ENCODE measurements around the gene CDH15.
A peak's percentile ranks its signal among the peaks of the same experiment; 100 is the strongest.

CDH15 gene

DNA sequence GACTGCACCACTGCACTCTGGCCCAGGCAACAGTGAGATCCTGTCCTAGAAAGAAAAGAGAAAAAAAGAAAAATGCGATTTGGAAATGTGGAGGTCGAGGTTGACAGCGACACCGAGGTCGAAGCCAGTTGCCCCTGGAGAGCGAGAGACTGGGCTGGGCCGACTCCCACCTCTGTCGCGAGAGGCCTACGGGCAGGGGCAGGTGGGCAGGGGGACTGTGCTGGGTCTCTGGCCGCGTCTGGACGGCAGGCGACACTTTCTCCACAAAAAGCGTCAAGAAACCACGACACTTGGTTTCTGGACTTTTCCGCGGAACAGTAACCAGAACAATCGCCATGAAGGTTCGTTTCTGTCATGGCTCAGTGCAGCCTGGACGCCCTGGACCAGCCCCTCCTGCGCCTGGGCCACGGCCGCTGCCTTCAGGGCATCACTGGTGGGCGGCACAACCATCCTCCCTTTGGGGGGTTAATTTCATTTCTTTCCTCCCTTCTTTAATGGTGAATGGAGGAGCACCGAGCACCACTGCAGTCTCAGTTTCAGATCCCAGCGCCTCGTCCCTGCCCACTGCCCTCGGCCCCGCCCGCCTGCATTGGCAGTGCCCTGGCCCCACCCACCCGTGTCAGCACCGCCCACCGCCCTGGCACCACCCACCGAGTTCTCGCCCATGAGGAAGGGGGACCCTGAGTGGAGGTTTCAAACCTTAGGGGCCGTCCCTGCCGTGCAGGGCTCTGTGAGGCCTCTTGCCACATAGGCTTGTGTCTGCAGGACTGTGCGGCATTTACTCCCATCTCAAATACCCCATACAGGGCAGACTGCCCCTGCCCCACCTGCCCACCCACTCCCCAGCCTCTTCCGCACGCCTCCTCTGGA, 18.5 kb upstream of the CDH15 start:
- no peak overlapping the region for H3K9ac ChIP-seq (ENCODE audit: low read depth, low read length)
- peaks cover 19% of the 10 kb centered on the region for H3K4me1 ChIP-seq (ENCODE audit: control insufficient read depth, insufficient read depth, low read length)
- H3K36me3 ChIP-seq (ENCODE audit: insufficient read depth, low read length): peaks cover 10% of the 10 kb centered on the region

DNA sequence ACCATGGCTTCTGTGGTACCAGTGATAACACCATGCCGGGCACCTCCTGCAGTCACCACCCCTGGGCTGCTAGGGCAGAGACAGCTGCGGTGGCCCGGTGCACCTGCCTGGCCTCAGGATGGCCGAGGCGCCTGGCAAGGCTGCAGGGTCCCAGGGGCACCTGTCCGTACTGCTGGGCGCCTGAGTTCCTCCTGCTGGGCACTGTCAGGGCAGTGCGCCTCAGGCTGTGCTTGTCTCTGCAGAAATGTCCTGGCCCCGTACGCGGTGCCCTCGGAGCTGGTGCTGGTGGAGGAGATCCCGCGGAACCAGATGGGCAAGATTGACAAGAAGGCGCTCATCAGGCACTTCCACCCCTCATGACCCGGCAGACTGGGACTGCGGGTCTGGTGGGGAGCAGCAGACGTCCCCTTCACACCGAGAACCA, 17.7 kb upstream of the CDH15 start:
- Histone ChIP-seq H3K9me3 (replicated peaks; ENCODE audit: low read length) (no peaks in the 10 kb centered on the region), H3K4me2 (ENCODE audit: low read length) (no peak overlapping the region), H3K4me3 (ENCODE audit: low read length) (no peak overlapping the region), H3K36me3 (ENCODE audit: insufficient read depth, low read length) (peaks cover 10% of the 10 kb centered on the region), H3K9ac (ENCODE audit: low read depth, low read length) (no peak overlapping the region), H3K27me3 (ENCODE audit: control insufficient read depth, insufficient read depth, low read length) (peaks cover 15% of the 10 kb centered on the region), H3K4me1 (ENCODE audit: control insufficient read depth, insufficient read depth, low read length) (peaks cover 19% of the 10 kb centered on the region)

More for the DNA sequence above, 18.5 kb upstream of the CDH15 start:
- no peaks in the 10 kb centered on the region for H3K9me3 ChIP-seq (replicated peaks; ENCODE audit: low read length)
- H3K4me2 ChIP-seq (ENCODE audit: low read length): no peak overlapping the region
- peaks cover 15% of the 10 kb centered on the region for H3K27me3 ChIP-seq (ENCODE audit: control insufficient read depth, insufficient read depth, low read length)
- H3K4me3 ChIP-seq (ENCODE audit: low read length): no peak overlapping the region

DNA sequence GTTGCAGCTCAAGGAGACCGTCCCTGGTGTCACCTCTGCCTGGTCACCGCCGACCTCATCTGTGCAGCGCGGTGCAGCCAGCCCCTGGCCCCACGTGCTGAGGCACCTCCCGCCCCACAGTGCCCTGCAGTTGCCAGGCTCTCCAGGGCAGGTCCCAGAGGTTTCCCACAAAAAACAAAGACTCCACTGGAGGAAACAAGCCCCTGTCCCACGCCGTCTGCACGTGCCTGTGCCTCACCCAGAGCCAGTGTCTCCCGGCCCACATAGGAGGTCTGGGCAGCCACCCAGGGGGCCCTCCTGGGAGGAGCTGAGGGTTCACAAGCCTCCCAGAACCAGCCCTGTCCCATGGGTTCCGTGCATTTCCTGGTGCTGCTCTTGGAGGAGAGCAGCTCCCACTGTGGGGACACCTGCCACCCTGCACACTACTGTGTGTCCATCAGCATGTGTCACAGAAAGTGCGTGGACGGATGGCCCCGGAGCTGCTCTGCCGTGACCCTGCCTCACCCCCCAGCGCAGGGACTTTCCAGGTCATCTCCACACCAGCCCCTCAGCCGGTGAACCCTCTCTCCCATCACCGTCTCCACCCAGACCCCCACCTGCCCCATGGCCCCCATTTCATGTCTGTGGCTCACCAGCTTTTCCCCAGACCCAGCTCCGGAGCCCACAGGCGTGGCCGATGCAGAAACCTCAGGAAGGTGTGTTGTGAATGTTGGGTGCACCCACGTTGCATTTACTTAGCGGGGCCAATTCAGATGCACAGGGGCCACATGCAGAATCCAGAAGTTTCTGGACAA, 17.0 kb upstream of the CDH15 start:
- H3K9ac ChIP-seq (ENCODE audit: low read depth, low read length): no peak overlapping the region

DNA sequence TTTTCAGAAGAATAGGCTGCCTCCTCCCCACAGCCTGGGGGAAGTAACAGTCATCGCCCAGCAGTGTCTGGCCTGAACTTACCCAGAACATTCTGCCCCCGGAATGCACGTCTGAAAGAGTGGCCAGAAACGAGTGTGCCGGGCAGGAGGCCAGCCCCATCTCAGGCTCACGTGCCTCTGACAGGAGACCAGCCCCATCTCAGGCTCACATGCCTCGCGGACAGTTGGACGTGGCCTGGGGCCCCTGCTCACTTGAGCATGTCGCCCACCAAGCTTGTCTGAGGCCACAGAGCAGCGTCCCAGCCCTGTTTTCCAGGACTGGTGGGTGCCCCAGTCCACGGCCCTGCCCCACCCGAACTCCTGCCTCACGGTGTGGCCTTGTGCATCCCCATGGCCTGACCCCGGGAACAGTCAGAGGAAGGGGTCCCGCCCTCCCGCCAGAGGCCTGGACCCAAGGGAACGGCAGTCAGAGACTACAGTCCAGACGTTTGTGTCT, 16.3 kb upstream of the CDH15 start:
- Histone ChIP-seq H3K4me2 (ENCODE audit: low read length) (peak overlapping the region; percentile 15), H3K36me3 (ENCODE audit: insufficient read depth, low read length) (peaks cover 6% of the 10 kb centered on the region), H3K9me3 (replicated peaks; ENCODE audit: low read length) (no peaks in the 10 kb centered on the region), H3K4me3 (ENCODE audit: low read length) (no peak overlapping the region), H3K9ac (ENCODE audit: low read depth, low read length) (no peak overlapping the region), H3K27me3 (ENCODE audit: control insufficient read depth, insufficient read depth, low read length) (peaks cover 15% of the 10 kb centered on the region), H3K4me1 (ENCODE audit: control insufficient read depth, insufficient read depth, low read length) (peaks cover 19% of the 10 kb centered on the region)

More for the DNA sequence above, 17.0 kb upstream of the CDH15 start:
- peaks cover 15% of the 10 kb centered on the region for H3K27me3 ChIP-seq (ENCODE audit: control insufficient read depth, insufficient read depth, low read length)
- H3K36me3 ChIP-seq (ENCODE audit: insufficient read depth, low read length): peaks cover 10% of the 10 kb centered on the region
- H3K4me2 ChIP-seq (ENCODE audit: low read length): no peak overlapping the region
- H3K4me1 ChIP-seq (ENCODE audit: control insufficient read depth, insufficient read depth, low read length): peaks cover 19% of the 10 kb centered on the region
- H3K4me3 ChIP-seq (ENCODE audit: low read length): no peak overlapping the region
- no peaks in the 10 kb centered on the region for H3K9me3 ChIP-seq (replicated peaks; ENCODE audit: low read length)

DNA sequence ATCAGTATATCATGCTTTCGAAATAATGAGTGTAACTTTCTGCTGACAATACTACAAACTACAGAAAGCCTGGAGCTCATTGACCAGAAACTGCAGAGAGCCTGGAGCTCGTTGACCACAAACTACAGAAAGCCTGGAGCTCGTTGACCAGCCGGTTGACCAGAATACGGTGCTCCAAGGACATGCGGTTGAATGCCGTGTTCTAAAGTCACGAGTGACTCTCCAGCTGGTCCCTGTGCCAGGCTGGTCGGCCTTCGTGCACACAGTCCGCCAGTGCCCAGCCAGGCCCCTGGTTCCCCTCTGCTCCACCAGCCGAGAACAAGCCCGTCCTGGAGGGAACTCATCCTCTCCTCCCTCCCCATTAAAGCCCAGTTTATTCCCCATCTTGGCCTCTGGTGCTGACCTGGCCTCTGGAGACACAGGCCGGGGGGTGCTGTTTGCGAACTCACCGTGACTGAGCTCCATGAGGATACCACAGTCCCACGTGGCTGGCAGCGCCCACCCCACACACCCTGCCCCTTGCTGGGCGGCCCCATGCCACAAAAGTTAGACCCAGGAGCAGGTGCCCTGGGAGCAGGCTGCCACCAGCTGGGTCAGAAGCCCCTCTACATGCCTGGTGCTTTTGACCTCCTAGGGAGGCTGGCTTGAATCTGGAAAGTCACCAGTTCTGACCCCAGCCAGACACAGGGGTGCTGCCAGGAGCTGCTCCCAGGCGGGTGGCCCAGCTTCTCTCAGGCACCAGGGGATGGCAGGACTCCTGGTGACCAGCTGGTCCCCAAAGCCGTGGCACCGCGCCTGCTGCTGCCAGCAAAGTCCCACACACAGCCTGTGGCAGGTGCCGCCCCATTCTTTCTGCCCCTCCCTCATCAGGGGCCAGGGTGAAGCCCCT, 15.5 kb upstream of the CDH15 start:
- no peak overlapping the region for H3K4me3 ChIP-seq (ENCODE audit: low read length)

GRCh38 chr16:89156740-89157645, 14.6 kb upstream of the CDH15 start:
- H3K36me3 ChIP-seq (ENCODE audit: insufficient read depth, low read length): no peaks in the 10 kb centered on the region
- peaks cover 15% of the 10 kb centered on the region for H3K27me3 ChIP-seq (ENCODE audit: control insufficient read depth, insufficient read depth, low read length)
- no peak overlapping the region for H3K4me2 ChIP-seq (ENCODE audit: low read length)
- H3K9ac ChIP-seq (ENCODE audit: low read depth, low read length): no peak overlapping the region
- H3K4me3 ChIP-seq (ENCODE audit: low read length): no peak overlapping the region
- H3K4me1 ChIP-seq (ENCODE audit: control insufficient read depth, insufficient read depth, low read length): peaks cover 19% of the 10 kb centered on the region
- H3K9me3 ChIP-seq (replicated peaks; ENCODE audit: low read length): no peaks in the 10 kb centered on the region

More for the DNA sequence above, 15.5 kb upstream of the CDH15 start:
- H3K9me3 ChIP-seq (replicated peaks; ENCODE audit: low read length): no peaks in the 10 kb centered on the region
- no peak overlapping the region for H3K4me2 ChIP-seq (ENCODE audit: low read length)
- peaks cover 3% of the 10 kb centered on the region for H3K36me3 ChIP-seq (ENCODE audit: insufficient read depth, low read length)
- H3K4me1 ChIP-seq (ENCODE audit: control insufficient read depth, insufficient read depth, low read length): peaks cover 19% of the 10 kb centered on the region
- peaks cover 15% of the 10 kb centered on the region for H3K27me3 ChIP-seq (ENCODE audit: control insufficient read depth, insufficient read depth, low read length)
- no peak overlapping the region for H3K9ac ChIP-seq (ENCODE audit: low read depth, low read length)

DNA sequence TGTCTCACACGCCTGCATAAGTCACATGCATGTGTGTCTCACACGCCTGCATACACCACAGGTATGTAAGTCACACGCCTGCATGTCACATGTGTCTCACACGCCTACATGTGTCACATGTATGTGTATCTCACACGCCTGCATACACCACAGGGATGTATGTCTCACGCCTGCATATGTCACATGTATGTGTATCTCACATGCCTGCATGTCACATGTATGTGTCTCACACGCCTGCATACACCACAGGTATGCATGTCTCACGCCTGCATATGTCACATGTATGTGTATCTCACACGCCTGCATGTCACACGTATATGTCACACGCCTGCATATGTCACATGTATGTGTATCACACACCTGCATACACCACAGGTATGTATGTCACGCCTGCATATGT, 13.8 kb upstream of the CDH15 start:
- no peaks in the 10 kb centered on the region for H3K36me3 ChIP-seq (ENCODE audit: insufficient read depth, low read length)

GRCh38 chr16:89159066-89159849, 12.3 kb upstream of the CDH15 start:
- Histone ChIP-seq H3K9me3 (replicated peaks; ENCODE audit: low read length) (no peaks in the 10 kb centered on the region), H3K4me2 (ENCODE audit: low read length) (no peak overlapping the region), H3K9ac (ENCODE audit: low read depth, low read length) (no peak overlapping the region), H3K27me3 (ENCODE audit: control insufficient read depth, insufficient read depth, low read length) (peaks cover 15% of the 10 kb centered on the region), H3K4me3 (ENCODE audit: low read length) (no peak overlapping the region), H3K4me1 (ENCODE audit: control insufficient read depth, insufficient read depth, low read length) (peaks cover 18% of the 10 kb centered on the region), H3K36me3 (ENCODE audit: insufficient read depth, low read length) (no peaks in the 10 kb centered on the region)

More for the DNA sequence above, 13.8 kb upstream of the CDH15 start:
- Histone ChIP-seq H3K27me3 (ENCODE audit: control insufficient read depth, insufficient read depth, low read length) (peaks cover 15% of the 10 kb centered on the region), H3K9me3 (replicated peaks; ENCODE audit: low read length) (no peaks in the 10 kb centered on the region), H3K4me3 (ENCODE audit: low read length) (no peak overlapping the region), H3K9ac (ENCODE audit: low read depth, low read length) (no peak overlapping the region), H3K4me1 (ENCODE audit: control insufficient read depth, insufficient read depth, low read length) (peaks cover 19% of the 10 kb centered on the region), H3K4me2 (ENCODE audit: low read length) (no peak overlapping the region)

DNA sequence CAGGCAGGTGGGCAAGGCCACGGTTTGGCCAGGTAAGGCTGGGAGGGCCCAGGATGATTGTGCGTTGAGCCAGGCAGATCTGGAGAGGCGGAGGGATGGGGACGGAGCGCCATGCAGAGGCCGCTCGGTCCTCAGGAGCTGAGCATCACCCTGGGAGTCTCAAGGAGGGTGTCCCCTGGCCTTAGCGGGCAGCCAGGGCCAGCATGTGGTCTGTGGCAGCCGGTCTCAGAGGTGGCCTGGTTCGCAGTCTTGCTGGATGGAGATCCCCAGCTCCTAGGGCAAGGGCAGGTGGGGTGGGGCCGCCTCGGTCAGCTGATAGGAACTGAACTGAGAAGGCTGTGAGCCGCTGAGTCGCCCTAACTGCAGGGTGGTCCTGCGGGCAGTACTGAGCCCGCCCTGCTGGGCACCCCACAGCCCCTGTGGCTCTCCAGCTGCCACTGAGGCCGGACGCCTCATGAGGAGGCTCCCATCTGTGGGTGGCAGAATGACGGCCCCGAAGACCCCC, 11.6 kb upstream of the CDH15 start:
- Histone ChIP-seq H3K4me1 (ENCODE audit: control insufficient read depth, insufficient read depth, low read length) (peaks cover 12% of the 10 kb centered on the region), H3K9ac (ENCODE audit: low read depth, low read length) (no peak overlapping the region), H3K4me2 (ENCODE audit: low read length) (no peak overlapping the region)

More for the DNA sequence above, 11.6 kb upstream of the CDH15 start:
- H3K36me3 ChIP-seq (ENCODE audit: insufficient read depth, low read length): no peaks in the 10 kb centered on the region
- no peak overlapping the region for H3K4me3 ChIP-seq (ENCODE audit: low read length)
- no peaks in the 10 kb centered on the region for H3K9me3 ChIP-seq (replicated peaks; ENCODE audit: low read length)
- H3K27me3 ChIP-seq (ENCODE audit: control insufficient read depth, insufficient read depth, low read length): peaks cover 15% of the 10 kb centered on the region
